Endothelial cell (in vitro differentiated cells): ENCODE data around the gene MRPL43. TPM values are rescaled to one million over a fixed set of nuclear protein-coding genes. Genes with fewer than 3 reads are reported as not detected.

Experiments used
- DNase-seq: peaks from one replicate; pipeline ENCODE4 v3.0.0; 2021; ENCODE audit warnings: low spot score
- H3K27ac Mint-ChIP-seq: one replicate; pipeline ENCODE4 v1.8.0; 2021; ENCODE audit warnings: mixed read lengths, inconsistent platforms; ENCODE audit not compliant: unreplicated experiment
- H3K27me3 Mint-ChIP-seq: one replicate; pipeline ENCODE4 v1.8.0; 2021; ENCODE audit warnings: mild to moderate bottlenecking, moderate library complexity, mixed read lengths, inconsistent platforms; ENCODE audit not compliant: unreplicated experiment
- H3K36me3 Mint-ChIP-seq: one replicate; pipeline ENCODE4 v1.8.0; 2021; ENCODE audit warnings: mild to moderate bottlenecking, low read depth, mixed read lengths, inconsistent platforms; ENCODE audit not compliant: unreplicated experiment
- H3K4me1 Mint-ChIP-seq: one replicate; pipeline ENCODE4 v1.8.0; 2021; ENCODE audit warnings: mild to moderate bottlenecking, mixed read lengths, inconsistent platforms; ENCODE audit not compliant: unreplicated experiment
- H3K4me3 Mint-ChIP-seq: one replicate; pipeline ENCODE4 v1.8.0; 2021; ENCODE audit warnings: mild to moderate bottlenecking, mixed read lengths, inconsistent platforms; ENCODE audit not compliant: unreplicated experiment
- H3K9me3 Mint-ChIP-seq: one replicate; pipeline ENCODE4 v1.8.0; 2021; ENCODE audit warnings: mixed read lengths, inconsistent platforms; ENCODE audit not compliant: unreplicated experiment
- total RNA-seq: library from RNA; stranded (reverse); fragmentation: NEBNext Ultra II Directional; extraction: Animal tissue kit (Norgen Biotek cat#: 25700); gene quantifications from one replicate; pipeline ENCODE4 v1.2.1, GENCODE V29; 2021; ENCODE audit not compliant: unreplicated experiment
- TF ChIP-seq, protein P1 (sequence below): fragments of 200-600 bp; sonication (generic); IDR thresholded peaks from one replicate; pipeline ENCODE4 v1.5.0; 2021; ENCODE audit warnings: antibody characterized with exemption; ENCODE audit not compliant: unreplicated experiment

Gene MRPL43
- total RNA-seq, 1 donor from 2014 or later = 51.8 TPM

DNA sequence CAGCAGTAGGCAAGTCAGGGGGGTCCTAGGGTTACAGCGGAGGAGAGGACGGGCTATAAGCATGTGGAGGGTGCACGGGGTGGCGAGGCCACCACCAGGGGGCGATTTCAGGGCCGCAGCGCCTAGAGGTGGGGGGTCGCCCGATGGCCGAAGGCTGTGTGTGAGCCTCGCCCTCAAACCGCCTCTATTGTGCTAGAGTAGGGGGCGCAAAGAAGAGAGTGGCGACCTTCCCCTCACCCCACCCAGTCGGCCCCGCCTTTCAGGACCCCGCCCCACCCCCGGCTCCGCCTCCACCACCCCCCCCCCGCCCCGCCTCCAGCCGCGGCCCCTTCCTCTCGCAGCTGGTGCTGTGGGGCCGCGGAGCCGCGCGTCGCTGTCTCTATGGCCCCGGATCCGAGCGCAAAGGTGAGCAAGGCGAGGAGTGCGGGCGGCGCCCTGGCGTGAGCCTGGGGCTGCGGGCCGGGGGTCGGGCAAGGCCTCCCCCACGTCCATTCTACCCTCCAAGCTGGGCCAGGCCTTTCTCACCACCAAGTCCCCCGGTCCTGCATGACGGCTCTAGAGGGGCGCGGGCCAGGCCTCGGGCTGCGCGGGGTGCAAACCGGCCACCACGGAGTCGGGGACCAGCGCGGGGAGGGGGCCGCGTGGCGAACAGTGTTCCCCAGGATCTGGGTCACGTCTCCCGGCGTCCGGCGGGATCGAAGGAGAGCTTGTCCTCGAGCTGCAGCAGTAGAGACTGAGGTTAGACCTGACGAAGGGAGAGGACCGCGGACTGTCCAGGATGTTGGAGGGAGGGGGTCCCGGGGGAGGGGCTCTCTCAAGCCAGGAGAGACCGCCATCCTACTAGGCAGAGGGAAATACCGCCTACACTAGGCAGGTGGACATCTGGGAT is 17.9 kb downstream of the MRPL43 start, which contains the start of gene SEMA4G:
SEMA4G (plus strand) TSS at position 318 of the 889 bp plus-strand sequence. CDS start 3,409 bp downstream, outside the sequence.
- peak; percentile 69 for DNase-seq
- no peaks in the 10 kb centered on the region for H3K9me3 Mint-ChIP-seq

DNA sequence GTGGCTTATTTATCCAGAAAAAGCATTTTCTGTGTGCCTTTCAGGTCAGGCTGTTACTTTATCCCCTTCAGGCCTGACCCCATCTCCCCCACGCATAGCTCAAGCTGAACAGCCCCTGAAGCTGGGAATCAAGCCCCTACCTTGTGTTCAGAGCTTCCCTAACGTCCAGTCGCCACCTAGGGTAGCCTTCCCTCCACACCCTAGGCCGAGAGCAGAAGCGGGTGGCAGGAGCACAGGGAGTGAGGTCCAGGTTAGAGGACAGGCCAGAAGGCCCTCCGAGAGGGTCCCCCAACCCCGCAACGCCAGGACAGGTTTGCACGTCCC is 18.5 kb downstream of the MRPL43 start:
- DNase-seq = no peak
- no peaks in the 10 kb centered on the region for H3K36me3 Mint-ChIP-seq
- peaks cover 14% of the 10 kb centered on the region for H3K27me3 Mint-ChIP-seq
- H3K4me1 Mint-ChIP-seq = peaks cover 14% of the 10 kb centered on the region
- H3K4me3 Mint-ChIP-seq = peak overlapping the region; percentile 69
- H3K9me3 Mint-ChIP-seq = no peaks in the 10 kb centered on the region
- TF ChIP-seq, protein P1, sequence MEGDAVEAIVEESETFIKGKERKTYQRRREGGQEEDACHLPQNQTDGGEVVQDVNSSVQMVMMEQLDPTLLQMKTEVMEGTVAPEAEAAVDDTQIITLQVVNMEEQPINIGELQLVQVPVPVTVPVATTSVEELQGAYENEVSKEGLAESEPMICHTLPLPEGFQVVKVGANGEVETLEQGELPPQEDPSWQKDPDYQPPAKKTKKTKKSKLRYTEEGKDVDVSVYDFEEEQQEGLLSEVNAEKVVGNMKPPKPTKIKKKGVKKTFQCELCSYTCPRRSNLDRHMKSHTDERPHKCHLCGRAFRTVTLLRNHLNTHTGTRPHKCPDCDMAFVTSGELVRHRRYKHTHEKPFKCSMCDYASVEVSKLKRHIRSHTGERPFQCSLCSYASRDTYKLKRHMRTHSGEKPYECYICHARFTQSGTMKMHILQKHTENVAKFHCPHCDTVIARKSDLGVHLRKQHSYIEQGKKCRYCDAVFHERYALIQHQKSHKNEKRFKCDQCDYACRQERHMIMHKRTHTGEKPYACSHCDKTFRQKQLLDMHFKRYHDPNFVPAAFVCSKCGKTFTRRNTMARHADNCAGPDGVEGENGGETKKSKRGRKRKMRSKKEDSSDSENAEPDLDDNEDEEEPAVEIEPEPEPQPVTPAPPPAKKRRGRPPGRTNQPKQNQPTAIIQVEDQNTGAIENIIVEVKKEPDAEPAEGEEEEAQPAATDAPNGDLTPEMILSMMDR = no peak
- no peak overlapping the region for H3K27ac Mint-ChIP-seq

More for the DNA sequence above, 17.9 kb downstream of the MRPL43 start, which contains the start of gene SEMA4G:
- Mint-ChIP-seq H3K4me3 (peak within 1 kb of the TSS; percentile 78), H3K27me3 (peaks cover 14% of the 10 kb centered on the region), H3K4me1 (peaks cover 14% of the 10 kb centered on the region), H3K27ac (peak within 1 kb of the TSS; percentile 59), H3K36me3 (no peaks in the 10 kb centered on the region)
- TF ChIP-seq, protein P1 = peak; percentile 79

DNA sequence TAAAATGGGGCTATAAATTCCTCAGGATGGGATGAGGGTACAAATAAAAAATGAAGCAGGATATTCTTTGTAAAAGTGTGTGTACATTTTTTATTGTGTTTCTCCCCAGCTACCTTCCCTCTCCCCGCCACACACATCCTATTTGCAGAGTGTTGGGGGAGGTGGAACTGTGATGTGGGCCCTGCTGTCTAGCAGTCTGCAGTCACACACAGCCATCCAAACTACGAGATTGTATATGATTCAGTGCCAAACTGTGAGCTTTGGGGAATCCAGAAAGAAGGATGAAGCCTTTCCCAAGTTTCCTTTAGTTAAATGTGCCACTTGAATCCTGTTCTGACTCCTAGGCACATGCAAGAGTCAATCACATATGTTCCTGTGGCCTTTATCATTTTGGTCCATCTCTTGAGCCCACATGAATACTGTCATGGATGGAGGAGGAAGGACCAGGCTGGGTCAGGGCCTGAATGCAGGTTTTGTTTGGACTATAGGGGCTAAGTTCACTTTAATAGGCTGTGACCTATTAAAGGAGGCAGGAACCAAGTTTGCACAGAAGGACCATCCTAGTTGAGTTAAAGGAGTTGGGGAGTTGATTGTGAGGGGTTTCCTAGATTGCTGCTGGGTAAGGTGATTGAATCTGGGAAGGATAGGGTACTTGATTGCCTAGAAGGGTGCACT is 19.1 kb downstream of the MRPL43 start:
- H3K27ac Mint-ChIP-seq = peak overlapping the region; percentile 59

DNA sequence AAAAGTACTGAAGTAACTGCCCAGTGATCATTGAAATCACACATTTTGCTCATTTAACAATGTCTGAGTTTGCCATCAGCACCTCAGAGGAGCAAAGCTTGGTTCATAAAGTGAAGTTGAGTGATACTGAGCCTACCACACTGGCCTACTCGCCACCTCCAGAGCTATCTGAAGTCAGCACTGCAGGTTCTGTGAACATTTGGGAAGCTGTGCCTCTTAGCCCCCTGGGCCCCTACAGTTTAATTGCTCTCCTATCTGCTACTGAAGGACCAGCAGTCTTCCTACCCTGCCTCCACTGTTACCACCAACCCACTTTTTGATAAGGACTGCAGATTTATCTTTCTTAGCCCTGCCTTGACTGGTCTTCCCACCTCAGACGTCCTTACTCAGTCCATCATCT is 20.0 kb downstream of the MRPL43 start:
- Mint-ChIP-seq H3K27me3 (peaks cover 11% of the 10 kb centered on the region), H3K4me1 (peaks cover 14% of the 10 kb centered on the region), H3K9me3 (no peaks in the 10 kb centered on the region), H3K27ac (no peak overlapping the region), H3K4me3 (no peak overlapping the region), H3K36me3 (peaks cover 6% of the 10 kb centered on the region)
- TF ChIP-seq, protein P1 = no peak
- DNase-seq = no peak

More for the DNA sequence above, 19.1 kb downstream of the MRPL43 start:
- TF ChIP-seq, protein P1 = no peak
- Mint-ChIP-seq H3K27me3 (peaks cover 14% of the 10 kb centered on the region), H3K36me3 (no peaks in the 10 kb centered on the region), H3K4me1 (peaks cover 14% of the 10 kb centered on the region), H3K9me3 (no peaks in the 10 kb centered on the region), H3K4me3 (peak overlapping the region; percentile 76)
- no peak for DNase-seq
